GM18907 (cell line): ENCODE data around the gene MFAP1.
A peak's percentile ranks its signal among the peaks of the same experiment; 100 is the strongest.
"Not testable (repeated sequence)": the region's sequence is repeated elsewhere in the genome, so short reads cannot be mapped to it uniquely, and the experiment has no call there.

Experiments used
- ATAC-seq: cut with Tn5 transposase; IDR thresholded peaks from one replicate; pipeline ENCODE4 v1.9.1; 2021; ENCODE audit warnings: mild to moderate bottlenecking, moderate library complexity; ENCODE audit not compliant: unreplicated experiment

MFAP1 gene

DNA sequence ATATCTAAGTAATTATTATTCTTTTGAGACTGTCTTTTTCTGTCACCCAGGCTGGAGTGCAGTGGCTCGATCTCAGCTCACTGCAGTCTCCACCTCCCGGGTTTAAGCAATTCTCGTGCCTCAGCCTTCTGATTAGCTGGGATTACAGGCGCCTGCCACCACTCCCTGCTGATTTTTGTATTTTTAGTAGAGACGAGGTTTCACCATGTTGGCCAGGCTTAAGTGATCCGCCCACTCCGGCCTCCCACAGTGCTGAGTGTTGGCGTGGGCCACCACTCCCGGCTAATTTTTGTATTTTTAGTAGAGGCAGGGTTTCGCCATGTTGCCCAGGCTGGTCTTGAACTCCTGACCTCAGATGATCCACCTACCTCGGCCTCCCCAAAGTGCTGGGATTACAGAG is 815 bp upstream of the MFAP1 start:
- not testable (repeated sequence) for ATAC-seq

DNA sequence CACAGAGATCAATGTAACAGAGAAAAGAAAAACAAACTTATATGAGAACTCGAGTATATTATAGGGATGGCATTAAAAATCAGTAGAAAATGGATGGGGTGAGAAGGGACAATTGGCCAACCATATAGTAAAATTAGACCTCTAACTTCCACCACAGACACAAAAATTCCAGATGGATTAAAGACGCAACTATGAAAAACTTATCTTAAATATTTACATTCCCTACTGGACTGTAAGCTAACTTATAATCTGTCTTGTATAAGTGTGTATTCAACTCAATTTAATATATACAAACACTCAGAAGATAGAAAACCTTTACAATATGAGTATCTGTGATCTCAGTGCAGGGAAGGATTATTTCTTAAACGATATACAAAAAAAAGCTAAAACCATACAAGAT is 3.0 kb downstream of the MFAP1 start:
- ATAC-seq: no peak

DNA sequence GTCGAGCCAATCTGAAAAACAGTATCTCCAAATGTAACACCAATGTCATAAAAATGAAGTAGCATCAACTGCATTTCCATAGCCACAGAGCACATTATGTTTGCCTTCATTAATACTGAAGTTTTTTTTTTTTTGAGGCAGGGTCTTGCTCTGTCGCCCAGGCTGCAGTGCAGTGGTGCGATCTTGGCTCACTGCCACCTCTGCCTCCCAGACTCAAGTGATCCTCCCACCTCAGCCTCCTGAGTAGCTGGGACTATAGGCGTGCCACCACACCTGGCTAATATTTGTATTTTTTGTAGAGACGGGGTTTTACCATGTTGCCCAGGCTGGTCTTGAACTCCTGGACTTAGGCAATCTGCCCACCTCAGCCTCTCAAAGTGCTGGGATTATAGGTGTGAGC is 9.4 kb downstream of the MFAP1 start:
- not testable (repeated sequence) for ATAC-seq

DNA sequence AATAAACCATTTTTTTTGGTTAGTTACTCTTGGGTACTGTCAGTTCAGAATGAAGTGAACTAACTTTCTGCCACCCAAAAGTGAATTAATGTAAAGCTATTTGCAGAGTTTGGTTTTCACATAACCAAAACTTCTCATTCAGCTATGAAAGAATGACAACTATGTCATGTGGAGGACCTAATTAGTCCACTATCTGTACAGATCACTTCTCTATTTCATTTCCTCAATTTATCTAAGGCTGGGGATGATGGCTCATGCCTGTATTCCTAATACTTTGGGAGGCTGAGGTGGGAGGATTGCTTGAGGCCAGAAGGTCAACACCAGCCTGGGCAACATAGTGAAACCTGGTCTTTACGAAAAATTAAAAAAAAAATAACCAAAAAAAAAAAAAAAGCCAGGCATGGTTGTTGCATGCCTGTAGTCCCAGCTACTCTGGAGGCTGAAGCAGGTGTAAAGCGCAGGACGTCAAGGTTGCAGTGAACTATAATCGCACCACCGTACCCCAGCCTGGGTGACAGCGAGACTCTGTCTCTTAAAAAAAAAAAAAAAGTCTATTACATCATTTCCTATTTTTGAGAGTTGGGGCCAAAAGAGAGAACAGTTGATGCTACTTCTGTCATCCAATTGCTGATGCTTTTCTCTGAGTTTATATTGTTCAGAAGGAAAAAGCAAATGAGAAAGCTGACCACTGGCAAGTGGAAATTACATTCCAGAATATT is 15.4 kb downstream of the MFAP1 start:
- peak; percentile 59 for ATAC-seq

DNA sequence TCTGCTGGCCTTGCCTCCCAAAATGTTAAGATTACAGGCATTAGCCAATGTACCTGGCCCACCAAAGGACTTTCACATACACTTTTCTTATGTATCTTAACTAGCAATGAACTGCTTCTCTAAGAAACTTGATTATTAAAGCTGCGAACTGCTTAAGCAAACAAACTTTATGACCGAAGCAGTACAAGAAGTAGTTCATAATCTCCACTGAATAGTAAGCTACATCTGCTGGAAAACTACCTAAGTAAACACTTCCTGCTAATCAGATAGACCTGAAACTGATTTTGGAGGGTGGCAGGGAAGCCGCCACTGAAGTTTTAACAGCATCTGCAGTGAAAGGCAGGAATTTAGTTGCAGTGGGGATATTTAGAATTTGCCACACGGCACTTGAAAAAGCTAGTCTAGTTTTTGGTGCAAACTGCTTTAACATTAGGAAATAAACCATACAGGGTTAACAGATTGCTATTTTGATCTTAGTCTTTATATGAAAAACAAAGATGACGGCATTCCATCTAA is 16.0 kb downstream of the MFAP1 start:
- no peak for ATAC-seq

DNA sequence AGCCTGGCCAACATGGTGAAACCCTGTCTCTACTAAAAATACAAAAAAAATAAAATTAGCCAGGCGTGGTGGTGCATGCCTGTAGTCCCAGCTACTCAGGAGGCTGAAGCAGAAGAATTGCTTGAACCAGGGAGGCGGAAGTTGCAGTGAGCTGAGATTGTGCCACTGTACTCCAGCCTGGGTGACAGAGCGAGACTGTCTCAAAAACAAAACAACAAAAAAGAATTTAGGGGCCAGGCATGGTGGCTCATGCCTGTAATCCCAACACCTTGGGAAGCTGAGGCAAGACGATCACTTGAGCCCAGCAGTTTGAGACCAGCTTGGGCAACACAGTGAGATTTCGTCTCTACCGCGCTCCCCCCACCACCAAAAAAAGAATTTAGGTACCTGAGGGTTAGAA is 21.8 kb downstream of the MFAP1 start:
- ATAC-seq: not testable (repeated sequence)

DNA sequence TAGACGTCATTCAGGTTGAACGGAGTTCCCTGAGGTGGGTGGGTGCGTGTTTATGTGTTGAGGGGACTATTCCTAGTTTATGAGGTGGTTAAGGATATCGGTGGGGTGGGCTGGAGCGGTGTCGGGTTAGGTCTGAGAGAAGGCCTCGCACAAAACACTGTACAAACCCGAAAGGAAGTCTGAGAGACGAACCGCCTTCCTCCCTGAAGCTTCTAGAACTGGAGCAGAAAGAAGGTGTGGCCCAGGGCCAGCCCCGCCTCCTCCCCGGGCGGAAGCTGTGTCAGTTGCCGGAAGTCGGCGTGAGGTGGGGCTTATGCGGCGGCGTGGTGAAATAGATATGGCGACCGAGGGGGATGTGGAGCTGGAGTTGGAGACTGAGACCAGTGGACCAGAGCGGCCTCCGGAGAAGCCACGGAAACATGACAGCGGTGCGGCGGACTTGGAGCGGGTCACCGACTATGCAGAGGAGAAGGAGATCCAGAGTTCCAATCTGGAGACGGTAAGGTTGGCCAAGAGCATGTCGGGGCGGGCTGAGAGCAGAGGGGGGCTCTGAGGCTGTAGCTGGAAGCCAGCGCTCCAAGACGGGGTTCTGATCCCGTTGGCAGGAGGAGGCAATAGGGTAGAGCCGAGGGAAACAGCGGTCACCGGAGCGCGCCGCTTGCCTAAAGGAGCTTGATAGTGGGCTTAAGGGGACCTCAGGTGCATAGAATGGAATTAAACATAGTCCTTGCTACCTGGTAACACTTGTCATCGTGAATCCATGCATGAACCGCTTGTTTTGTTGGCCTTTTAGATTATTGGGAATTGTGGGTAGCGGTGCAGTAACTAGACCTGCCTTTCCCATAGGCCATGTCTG is 24.0 kb downstream of the MFAP1 start, which contains the start of gene HYPK:
Gene HYPK (plus strand): TSS at position 314 of the 856 bp plus-strand sequence. CDS start 24 bp downstream, at position 338.
- peak; percentile 84 for ATAC-seq

DNA sequence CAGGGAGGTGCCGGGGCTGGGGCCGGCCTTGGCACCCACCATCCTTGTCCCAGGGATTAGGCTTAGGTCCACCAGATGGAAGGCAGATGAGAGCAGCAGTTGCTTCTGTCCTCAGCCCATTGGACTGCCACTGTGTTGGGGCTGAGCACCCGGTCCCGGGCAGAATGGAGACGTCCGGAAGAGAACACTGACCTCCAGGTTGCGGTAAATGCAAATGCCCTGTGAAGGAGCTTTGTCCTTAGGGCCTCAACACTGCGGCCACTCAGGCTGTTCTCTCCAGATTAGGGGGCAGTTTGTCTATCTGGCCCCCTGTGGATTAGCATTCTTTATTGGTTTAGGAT is 24.6 kb downstream of the MFAP1 start, which contains the start of gene SERINC4:
Gene SERINC4 (minus strand): TSS at position 276 of the 341 bp plus-strand sequence. CDS start 234 bp downstream, at position 42.
- peak; percentile 2 for ATAC-seq

DNA sequence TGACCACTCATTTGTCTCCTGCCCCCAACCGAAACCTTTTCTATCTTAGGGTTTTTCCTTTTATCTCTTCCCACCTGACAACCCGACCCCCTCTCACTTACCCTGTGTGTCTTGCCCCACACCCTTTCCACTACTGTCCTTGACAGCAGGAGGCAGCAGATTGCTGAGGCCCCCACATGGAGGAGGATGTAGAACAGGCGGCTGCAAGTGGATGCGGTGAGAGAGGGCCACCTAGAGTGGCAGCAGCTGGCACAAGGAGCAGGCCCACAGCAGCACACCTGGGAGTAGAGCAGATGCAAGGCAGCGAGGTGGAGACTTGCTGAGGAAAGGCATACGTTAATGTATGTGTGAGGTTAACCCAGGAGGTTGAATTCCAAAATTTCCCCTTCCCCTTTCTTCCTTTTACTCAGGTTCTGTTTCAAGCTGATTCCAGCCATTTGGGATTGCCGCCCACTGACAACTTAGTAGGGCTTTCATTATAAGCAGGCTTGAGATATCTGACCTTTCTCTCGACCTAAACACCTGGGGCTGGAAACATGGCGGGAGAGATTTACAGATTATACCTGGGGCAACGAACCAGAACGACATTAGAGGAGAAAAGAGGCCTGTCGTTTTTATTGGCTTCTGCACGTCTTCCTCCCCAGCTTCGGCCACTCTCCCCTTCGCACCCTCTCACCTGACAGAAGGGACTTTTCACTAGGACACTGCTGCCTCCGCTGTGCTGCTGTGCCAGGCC is 25.1 kb downstream of the MFAP1 start:
- no peak for ATAC-seq

DNA sequence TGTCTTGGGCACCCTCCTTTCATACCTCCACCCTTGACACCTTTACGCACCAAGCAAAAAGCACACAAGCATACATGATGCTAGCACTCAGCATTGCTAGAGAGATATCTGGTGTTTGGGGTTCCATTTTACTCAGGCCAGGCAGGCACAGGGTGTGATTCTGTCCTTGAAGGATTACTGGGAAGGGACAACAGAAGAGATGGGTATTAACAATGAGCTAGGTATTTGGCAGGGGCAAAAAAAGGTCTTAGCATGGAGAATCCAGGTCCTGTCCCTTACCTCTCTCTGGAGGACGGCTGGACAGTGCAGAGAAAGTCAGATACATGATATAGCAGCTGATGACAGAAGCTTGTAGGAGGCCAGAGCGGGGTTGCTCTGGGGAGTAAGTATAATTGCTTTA is 27.9 kb downstream of the MFAP1 start:
- ATAC-seq: no peak

DNA sequence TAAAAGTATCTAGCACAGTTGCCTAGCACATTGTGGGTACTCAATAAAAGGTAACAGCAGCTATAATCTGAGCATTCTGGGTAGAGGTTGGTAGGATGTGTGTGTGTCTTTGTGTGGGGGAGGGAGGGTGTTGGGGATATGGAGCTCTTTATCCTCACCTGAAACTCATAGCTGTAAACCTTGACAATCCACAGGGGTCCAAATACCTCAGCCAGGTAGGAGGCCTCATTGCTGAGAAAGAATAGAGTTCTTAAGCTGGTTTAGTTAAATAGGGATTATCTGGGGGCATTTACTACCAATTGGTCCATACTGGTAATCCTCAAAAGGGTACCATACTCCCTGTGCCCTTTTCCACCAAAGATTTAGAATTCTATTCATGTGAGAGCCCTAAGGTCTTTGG is 28.5 kb downstream of the MFAP1 start:
- ATAC-seq: no peak

DNA sequence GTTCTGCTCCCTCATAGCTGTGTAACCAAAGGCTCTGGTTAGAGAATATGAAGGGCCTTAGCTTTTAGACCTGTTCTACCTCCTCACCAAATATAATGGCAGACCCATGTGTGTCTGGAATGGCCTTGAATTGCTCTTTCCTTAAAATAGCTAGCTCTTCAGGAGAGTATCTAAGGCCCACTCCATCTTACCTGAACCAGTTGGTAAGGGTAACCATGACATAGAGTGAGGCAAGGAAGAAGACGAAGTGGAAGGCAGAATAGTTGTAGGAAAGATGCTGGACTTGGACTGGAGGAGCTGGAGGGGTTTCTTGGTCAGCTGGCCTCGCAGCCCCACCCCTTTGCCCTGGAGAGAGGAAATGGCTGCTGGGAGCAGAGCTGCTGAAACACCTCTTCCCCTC is 29.3 kb downstream of the MFAP1 start:
- ATAC-seq: no peak

DNA sequence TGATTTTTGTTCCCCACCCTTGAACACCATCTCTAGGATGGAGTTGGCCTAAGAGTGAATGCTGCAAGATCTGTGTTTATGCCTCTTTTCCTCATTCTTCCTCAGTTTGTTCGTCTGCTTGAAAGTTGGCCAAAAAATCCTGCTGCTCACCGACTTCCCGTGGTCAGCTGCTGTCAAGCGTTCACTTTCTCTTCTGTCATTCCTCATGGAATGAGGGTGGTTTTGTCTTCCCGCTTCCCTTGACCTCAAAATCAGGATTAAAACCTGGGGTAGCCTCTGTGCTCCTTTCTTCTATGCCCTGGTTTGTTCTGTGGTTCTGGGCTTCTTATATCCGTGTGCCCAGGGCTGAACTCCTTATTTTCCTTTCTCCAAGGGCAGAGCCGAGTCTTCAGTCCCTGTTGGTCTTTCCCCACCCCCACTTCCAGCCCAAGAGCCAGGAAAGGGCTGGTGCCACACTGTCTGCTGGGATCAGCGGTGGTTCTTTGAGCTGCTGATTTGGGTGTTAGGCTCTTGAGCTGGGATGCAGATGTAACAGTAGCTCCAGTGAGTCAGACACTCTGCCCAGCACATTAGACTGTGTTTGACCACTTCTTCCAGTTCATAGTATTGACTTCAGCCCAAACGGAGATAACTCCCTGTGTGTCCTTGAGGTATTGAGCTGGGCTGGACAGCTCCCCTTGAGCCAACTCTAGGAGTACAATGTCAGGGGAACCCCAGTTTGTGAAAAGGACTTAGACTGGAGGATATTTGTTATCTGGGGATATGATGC is 30.0 kb downstream of the MFAP1 start:
- ATAC-seq: no peak

DNA sequence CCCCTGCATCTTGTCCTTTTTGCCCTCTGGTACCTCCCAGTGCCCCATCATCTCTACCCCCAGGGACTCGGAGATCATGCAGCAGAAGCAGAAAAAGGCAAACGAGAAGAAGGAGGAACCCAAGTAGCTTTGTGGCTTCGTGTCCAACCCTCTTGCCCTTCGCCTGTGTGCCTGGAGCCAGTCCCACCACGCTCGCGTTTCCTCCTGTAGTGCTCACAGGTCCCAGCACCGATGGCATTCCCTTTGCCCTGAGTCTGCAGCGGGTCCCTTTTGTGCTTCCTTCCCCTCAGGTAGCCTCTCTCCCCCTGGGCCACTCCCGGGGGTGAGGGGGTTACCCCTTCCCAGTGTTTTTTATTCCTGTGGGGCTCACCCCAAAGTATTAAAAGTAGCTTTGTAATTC is 30.8 kb downstream of the MFAP1 start:
- no peak for ATAC-seq

DNA sequence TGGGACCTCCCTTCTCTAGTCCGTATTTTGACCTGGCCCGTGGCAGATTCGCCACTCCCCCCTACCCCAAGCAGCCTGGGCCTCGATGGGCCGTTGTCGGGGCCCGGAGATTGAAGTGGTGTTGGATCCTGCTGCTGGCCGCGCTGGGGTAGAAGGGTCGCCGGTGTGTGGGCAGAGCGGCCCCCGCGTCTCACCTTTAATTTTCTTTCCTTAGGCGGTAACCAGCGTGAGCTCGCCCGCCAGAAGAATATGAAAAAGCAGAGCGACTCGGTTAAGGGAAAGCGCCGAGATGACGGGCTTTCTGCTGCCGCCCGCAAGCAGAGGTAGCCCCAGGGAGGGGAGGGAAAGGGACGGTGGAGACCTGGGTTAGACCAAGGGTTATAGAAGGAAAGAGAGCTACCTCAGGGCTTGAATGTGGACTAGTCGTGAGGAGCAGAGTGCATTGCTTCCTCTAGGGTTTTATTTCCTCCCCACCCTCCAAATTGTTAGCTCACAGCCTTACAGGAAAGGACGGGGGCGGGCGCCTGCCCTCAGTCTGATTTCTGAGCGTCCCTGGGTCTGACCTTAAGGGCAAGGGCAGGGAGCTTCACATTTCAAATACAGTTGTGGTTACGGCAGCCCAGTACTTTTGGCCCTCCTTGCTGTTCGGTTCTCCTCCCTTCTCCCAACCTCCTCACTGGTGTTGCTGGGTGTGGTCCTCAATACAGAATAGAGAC is 31.6 kb downstream of the MFAP1 start:
- no peak for ATAC-seq

DNA sequence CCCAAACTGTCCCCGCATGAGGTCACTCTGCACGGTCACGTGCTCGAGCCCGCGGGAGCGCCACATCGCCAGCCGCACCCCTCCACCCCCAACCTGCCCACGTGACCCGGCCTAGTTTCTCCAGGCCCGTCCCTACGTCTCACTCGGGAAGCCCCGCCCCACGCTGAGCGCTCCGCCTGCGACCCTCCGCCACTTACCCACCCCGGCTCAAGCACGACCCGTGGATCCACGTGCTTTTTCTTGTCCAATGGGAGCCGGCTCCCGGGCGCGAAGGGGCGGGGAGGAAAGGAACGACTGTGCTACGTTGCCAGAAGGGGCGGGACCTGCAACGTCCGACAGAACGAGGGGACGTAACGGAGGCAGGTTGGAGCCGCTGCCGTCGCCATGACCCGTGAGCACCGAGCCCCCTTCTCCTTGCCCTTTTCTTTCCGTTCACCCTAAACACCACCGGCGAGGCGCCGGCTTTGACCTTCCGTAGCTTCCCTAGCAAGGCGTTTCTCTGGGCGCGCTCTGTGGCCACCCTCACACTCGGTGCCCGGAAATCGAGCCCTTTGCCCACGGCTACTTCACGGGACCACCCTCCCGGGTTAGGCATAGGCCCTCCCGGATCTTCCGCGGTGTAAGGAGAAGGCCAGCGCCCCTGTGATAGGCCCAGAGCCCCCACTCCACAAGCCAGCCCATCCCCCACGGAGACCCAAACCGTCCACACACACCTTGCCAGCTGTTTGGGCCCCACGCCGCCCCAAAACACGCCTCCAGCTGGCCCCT is 32.3 kb downstream of the MFAP1 start, which contains the start of gene SERF2:
Gene SERF2 (plus strand): TSS at position 328 of the 768 bp plus-strand sequence. CDS start 57 bp downstream, at position 385.
- ATAC-seq: peak; percentile 91

DNA sequence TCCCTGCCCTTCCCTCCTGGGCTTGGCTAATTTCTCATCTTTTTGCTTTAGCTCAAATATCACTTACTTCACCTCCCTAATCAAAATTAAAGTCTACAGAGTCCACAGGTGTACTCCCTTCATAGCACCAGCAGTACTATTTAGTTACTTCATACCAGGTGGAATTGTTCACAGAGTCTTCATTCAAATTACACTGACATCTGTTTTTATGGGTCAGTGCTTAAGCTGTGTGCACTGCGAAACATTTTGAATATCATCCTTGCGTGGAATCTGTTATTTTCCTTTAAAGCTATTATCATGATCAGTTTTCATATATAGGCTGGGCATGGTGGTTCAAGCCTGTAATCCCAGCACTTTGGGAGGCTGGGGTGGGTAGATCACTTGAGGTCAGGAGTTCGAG is 35.1 kb downstream of the MFAP1 start:
- no peak for ATAC-seq

DNA sequence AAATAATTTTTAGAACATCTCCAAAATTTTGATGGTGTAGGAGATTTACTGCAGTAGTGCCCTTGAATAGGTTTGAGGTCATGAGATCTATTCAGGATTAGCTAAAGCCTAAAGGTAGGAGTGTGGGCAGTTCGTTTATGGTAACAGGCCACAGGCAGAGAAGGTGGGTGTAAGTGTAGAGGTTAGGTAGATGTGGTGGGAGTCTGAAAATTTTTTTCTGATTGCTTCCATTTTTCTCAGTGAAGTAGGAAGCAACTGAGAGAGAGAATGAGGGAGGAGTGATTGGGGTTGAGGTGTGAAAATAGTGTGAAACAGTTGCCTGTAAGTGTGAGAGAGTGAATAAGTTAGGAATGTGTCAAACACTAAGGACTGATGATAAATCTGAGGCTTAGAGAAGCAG is 45.5 kb downstream of the MFAP1 start:
- no peak for ATAC-seq
